ENCODE measurements around the gene INCENP.

Gene INCENP

GRCh38 chr11:62141111-62142042 lies 17.6 kb downstream of the INCENP start:
- no peak for DNase-seq (ENCODE audit: low spot score)

GRCh38 chr11:62142043-62142375 lies 18.2 kb downstream of the INCENP start:
- DNase-seq (ENCODE audit: low spot score): no peak

GRCh38 chr11:62142921-62143320 lies 19.1 kb downstream of the INCENP start:
- peak; percentile 43 for DNase-seq (ENCODE audit: low spot score)

- DNase-seq (ENCODE audit: low spot score): no peak
These were observed 19.9 kb downstream of the INCENP start for GRCh38 chr11:62143727-62144126.

GRCh38 chr11:62144641-62145255 lies 20.9 kb downstream of the INCENP start:
- no peak for DNase-seq (ENCODE audit: low spot score)

- DNase-seq (ENCODE audit: low spot score): no peak
These were observed 21.6 kb downstream of the INCENP start for GRCh38 chr11:62145261-62145871.

- DNase-seq (ENCODE audit: low spot score): no peak
These were observed 22.8 kb downstream of the INCENP start for GRCh38 chr11:62146476-62147200.

- no peak for DNase-seq (ENCODE audit: low spot score)
These were observed 23.7 kb downstream of the INCENP start for GRCh38 chr11:62147545-62147944.

- no peak for DNase-seq (ENCODE audit: low spot score)
These were observed 24.6 kb downstream of the INCENP start for GRCh38 chr11:62148271-62148980.

- DNase-seq (ENCODE audit: low spot score): no peak
These were observed 26.4 kb downstream of the INCENP start for GRCh38 chr11:62149986-62150886.

- DNase-seq (ENCODE audit: low spot score): no peak
These were observed 27.3 kb downstream of the INCENP start for GRCh38 chr11:62150887-62151736.

GRCh38 chr11:62151737-62152102 lies 27.9 kb downstream of the INCENP start:
- DNase-seq (ENCODE audit: low spot score): no peak

GRCh38 chr11:62152245-62153086 lies 28.7 kb downstream of the INCENP start:
- DNase-seq (ENCODE audit: low spot score): no peak

GRCh38 chr11:62153087-62153395 lies 29.2 kb downstream of the INCENP start:
- peak; percentile 17 for DNase-seq (ENCODE audit: low spot score)

- DNase-seq (ENCODE audit: low spot score): no peak
These were observed 29.8 kb downstream of the INCENP start for GRCh38 chr11:62153617-62154016.

GRCh38 chr11:62157603-62158002 lies 33.8 kb downstream of the INCENP start:
- DNase-seq (ENCODE audit: low spot score): no peak

GRCh38 chr11:62166371-62166770 lies 42.6 kb downstream of the INCENP start:
- no peak for DNase-seq (ENCODE audit: low spot score)

- DNase-seq (ENCODE audit: low spot score): no peak
These were observed 45.6 kb downstream of the INCENP start for GRCh38 chr11:62169448-62169847.

GRCh38 chr11:62169935-62170334 lies 46.1 kb downstream of the INCENP start:
- DNase-seq (ENCODE audit: low spot score): no peak
